HepG2 (cell line): ENCODE data around the gene SNHG17. TPM values are rescaled to one million over a fixed set of nuclear protein-coding genes. Genes with fewer than 3 reads are reported as not detected.

ENCODE experiments used
- CREM ChIP-seq, 2 experiments: sonication (generic) in 1 of 2; formaldehyde crosslinking in 1 of 2; IDR thresholded peaks; 2 replicates each; pipeline versions ENCODE4 v1.4.0 to v1.6.1; 2016 to 2020; ENCODE audit warnings: antibody characterized with exemption in 1 of 2, mild to moderate bottlenecking in 1 of 2, missing genetic modification reagents in 1 of 2
- MBNL3 ChIP-seq: fragments of 250-450 bp; sonication (Bioruptor Pico); conservative IDR thresholded peaks from 2 replicates; pipeline ENCODE4 v1.8.0; 2022; ENCODE audit warnings: mild to moderate bottlenecking, inconsistent platforms
- NCOA2 ChIP-seq: sonication (generic); formaldehyde crosslinking; IDR thresholded peaks from 2 replicates; pipeline ENCODE4 v1.8.0; 2022; ENCODE audit warnings: inconsistent platforms
- NFKBIZ ChIP-seq: IDR thresholded peaks from 2 replicates; pipeline ENCODE4 v1.6.1; 2018; ENCODE audit warnings: missing genetic modification reagents, missing compliant biosample characterization
- NKX3-1 ChIP-seq: sonication (generic); formaldehyde crosslinking; IDR thresholded peaks from 2 replicates; pipeline ENCODE4 v1.5.0; 2020; ENCODE audit warnings: missing genetic modification reagents
- NR2F1 ChIP-seq, 2 experiments: fragments of 450-650 bp in 1 of 2; formaldehyde crosslinking in 1 of 2; IDR thresholded peaks; 2 replicates each; pipeline versions ENCODE4 v1.5.0 to v1.6.1; 2016 to 2020; ENCODE audit warnings: mild to moderate bottlenecking in 1 of 2, missing compliant biosample characterization in 1 of 2, missing genetic modification reagents in 1 of 2, moderate library complexity in 1 of 2
- RBM22 ChIP-seq: fragments of 200-400 bp; formaldehyde crosslinking; optimal IDR thresholded peaks from 2 replicates; pipeline ENCODE3; 2017; ENCODE audit warnings: mild to moderate bottlenecking, low read length, moderate library complexity
- ZNF530 ChIP-seq: sonication (generic); formaldehyde crosslinking; IDR thresholded peaks from 2 replicates; pipeline ENCODE4 v1.5.0; 2020; ENCODE audit warnings: low read depth, mild to moderate bottlenecking, missing genetic modification reagents
- polyA plus RNA-seq, 8 experiments: library from polyadenylated mRNA; depleted of rRNA in 3 of 8; stranded (reverse) in 7 of 8; unstranded in 1 of 8; fragments of >200 nt; fragmentation: Illumina TruSeq in 4 of 8; extraction: Trizol in 4 of 8; gene quantifications; 2 replicates each; pipeline versions ENCODE4 v1.2.1 to v1.2.3, GENCODE V29; 2011 to 2016; ENCODE audit warnings: low read depth in 4 of 8, missing spikeins in 1 of 8, mixed read lengths in 1 of 8; ENCODE audit not compliant: insufficient read depth in 1 of 8
- total RNA-seq, 5 experiments: library from RNA; depleted of rRNA; stranded (reverse); fragments of >200 nt; fragmentation: Illumina TruSeq; extraction: Trizol; gene quantifications; 2 replicates each; pipeline ENCODE4 v1.2.3, GENCODE V29; 2016; ENCODE audit warnings: low read depth in 1 of 5
- TF ChIP-seq, protein P1 (sequence below): sonication (generic); formaldehyde crosslinking; conservative IDR thresholded peaks from 2 replicates; pipeline ENCODE4 v1.4.0; 2020; ENCODE audit warnings: missing genetic modification reagents
- TF ChIP-seq, protein P2 (sequence below): sonication (generic); formaldehyde crosslinking; IDR thresholded peaks from 2 replicates; pipeline ENCODE4 v1.5.0; 2020; ENCODE audit warnings: mild to moderate bottlenecking, missing genetic modification reagents
- TF ChIP-seq, protein P3 (sequence below): sonication (generic); formaldehyde crosslinking; conservative IDR thresholded peaks from 2 replicates; pipeline ENCODE4 v1.4.0; 2020; ENCODE audit warnings: mild to moderate bottlenecking, missing genetic modification reagents, moderate library complexity
- TF ChIP-seq, protein P4 (sequence below): sonication (generic); formaldehyde crosslinking; IDR thresholded peaks from 2 replicates; pipeline ENCODE4 v1.4.0; 2020; ENCODE audit warnings: missing genetic modification reagents, borderline replicate concordance
- TF ChIP-seq, protein P5 (sequence below): sonication (generic); formaldehyde crosslinking; IDR thresholded peaks from 2 replicates; pipeline ENCODE4 v1.5.1; 2020; ENCODE audit warnings: missing genetic modification reagents, mild to moderate bottlenecking, borderline replicate concordance

SNHG17 gene
- total and polyA plus RNA-seq, 2 of the 13 experiments (the other 11 are each of a cell fraction or from before 2014, with no cell fraction given): 26.2 to 41.2 TPM

DNA sequence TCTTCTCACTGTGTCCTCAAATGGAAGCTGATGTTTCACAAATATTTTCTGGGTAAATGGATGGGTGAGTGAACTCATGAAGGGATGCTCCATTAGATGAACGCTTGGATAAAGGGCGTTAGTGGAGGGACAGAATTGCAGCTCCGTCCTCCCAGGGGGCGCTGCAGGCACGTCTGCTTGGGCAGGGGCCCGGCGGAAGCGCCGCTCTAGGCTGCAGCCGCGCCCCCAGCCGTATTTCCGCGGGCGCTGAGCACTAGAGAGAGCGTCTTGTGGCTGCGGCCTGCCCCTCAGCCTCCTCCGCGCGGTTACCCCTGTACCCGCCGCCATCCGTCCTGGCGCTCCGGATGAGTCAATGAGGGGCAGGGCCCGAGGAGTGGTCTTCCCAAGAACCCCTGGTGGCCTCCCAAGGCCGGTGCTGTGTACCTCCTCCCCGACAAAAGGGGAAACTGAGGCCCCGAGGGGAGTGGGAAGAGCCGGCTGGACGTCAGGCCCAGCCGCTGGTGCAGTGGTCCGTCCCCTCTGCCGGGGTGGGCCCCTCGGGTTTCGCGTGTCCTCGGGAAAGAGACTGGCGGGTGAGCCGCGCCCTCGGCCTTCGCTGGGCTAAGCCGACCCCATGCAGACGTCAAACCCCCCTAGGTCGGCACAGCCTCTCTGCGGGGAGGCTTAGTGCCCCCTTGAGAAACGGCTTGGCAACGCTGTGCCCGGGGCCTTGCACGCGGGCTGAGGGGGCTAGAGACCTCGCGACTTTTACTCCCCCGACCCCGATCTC is 11.5 kb upstream of the SNHG17 start (continued):
- TF ChIP-seq NR2F1 (CRISPR knock-in tag; IDR thresholded peaks at IDR 0.05) (peak; percentile 8 to 45; a peak in 2 of 4 replicates), ZNF530 (CRISPR knock-in tag) (0 out of 2 replicates have a peak, but pooled peaks have one; percentile 61), NKX3-1 (peak; percentile 97), NFKBIZ (CRISPR knock-in tag) (peak; percentile 96), MBNL3 (CRISPR knock-in tag) (no peak), RBM22 (no peak), NCOA2 (CRISPR knock-in tag) (peak; percentile 89), CREM (IDR thresholded peaks at IDR 0.05) (peak; percentile 62; the same call in 1 of the 2 replicates), CREM (CRISPR knock-in tag; IDR thresholded peaks at IDR 0.05) (no peak)
- TF ChIP-seq, protein P1, sequence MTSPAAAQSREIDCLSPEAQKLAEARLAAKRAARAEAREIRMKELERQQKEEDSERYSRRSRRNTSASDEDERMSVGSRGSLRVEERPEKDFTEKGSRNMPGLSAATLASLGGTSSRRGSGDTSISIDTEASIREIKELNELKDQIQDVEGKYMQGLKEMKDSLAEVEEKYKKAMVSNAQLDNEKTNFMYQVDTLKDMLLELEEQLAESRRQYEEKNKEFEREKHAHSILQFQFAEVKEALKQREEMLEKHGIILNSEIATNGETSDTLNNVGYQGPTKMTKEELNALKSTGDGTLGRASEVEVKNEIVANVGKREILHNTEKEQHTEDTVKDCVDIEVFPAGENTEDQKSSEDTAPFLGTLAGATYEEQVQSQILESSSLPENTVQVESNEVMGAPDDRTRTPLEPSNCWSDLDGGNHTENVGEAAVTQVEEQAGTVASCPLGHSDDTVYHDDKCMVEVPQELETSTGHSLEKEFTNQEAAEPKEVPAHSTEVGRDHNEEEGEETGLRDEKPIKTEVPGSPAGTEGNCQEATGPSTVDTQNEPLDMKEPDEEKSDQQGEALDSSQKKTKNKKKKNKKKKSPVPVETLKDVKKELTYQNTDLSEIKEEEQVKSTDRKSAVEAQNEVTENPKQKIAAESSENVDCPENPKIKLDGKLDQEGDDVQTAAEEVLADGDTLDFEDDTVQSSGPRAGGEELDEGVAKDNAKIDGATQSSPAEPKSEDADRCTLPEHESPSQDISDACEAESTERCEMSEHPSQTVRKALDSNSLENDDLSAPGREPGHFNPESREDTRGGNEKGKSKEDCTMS (CRISPR knock-in tag): peak; percentile 57
- TF ChIP-seq, protein P2, sequence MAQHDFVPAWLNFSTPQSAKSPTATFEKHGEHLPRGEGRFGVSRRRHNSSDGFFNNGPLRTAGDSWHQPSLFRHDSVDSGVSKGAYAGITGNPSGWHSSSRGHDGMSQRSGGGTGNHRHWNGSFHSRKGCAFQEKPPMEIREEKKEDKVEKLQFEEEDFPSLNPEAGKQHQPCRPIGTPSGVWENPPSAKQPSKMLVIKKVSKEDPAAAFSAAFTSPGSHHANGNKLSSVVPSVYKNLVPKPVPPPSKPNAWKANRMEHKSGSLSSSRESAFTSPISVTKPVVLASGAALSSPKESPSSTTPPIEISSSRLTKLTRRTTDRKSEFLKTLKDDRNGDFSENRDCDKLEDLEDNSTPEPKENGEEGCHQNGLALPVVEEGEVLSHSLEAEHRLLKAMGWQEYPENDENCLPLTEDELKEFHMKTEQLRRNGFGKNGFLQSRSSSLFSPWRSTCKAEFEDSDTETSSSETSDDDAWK (CRISPR knock-in tag): no peak
- TF ChIP-seq, protein P3, sequence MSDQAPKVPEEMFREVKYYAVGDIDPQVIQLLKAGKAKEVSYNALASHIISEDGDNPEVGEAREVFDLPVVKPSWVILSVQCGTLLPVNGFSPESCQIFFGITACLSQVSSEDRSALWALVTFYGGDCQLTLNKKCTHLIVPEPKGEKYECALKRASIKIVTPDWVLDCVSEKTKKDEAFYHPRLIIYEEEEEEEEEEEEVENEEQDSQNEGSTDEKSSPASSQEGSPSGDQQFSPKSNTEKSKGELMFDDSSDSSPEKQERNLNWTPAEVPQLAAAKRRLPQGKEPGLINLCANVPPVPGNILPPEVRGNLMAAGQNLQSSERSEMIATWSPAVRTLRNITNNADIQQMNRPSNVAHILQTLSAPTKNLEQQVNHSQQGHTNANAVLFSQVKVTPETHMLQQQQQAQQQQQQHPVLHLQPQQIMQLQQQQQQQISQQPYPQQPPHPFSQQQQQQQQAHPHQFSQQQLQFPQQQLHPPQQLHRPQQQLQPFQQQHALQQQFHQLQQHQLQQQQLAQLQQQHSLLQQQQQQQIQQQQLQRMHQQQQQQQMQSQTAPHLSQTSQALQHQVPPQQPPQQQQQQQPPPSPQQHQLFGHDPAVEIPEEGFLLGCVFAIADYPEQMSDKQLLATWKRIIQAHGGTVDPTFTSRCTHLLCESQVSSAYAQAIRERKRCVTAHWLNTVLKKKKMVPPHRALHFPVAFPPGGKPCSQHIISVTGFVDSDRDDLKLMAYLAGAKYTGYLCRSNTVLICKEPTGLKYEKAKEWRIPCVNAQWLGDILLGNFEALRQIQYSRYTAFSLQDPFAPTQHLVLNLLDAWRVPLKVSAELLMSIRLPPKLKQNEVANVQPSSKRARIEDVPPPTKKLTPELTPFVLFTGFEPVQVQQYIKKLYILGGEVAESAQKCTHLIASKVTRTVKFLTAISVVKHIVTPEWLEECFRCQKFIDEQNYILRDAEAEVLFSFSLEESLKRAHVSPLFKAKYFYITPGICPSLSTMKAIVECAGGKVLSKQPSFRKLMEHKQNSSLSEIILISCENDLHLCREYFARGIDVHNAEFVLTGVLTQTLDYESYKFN (CRISPR knock-in tag): peak; percentile 72
- TF ChIP-seq, protein P4, sequence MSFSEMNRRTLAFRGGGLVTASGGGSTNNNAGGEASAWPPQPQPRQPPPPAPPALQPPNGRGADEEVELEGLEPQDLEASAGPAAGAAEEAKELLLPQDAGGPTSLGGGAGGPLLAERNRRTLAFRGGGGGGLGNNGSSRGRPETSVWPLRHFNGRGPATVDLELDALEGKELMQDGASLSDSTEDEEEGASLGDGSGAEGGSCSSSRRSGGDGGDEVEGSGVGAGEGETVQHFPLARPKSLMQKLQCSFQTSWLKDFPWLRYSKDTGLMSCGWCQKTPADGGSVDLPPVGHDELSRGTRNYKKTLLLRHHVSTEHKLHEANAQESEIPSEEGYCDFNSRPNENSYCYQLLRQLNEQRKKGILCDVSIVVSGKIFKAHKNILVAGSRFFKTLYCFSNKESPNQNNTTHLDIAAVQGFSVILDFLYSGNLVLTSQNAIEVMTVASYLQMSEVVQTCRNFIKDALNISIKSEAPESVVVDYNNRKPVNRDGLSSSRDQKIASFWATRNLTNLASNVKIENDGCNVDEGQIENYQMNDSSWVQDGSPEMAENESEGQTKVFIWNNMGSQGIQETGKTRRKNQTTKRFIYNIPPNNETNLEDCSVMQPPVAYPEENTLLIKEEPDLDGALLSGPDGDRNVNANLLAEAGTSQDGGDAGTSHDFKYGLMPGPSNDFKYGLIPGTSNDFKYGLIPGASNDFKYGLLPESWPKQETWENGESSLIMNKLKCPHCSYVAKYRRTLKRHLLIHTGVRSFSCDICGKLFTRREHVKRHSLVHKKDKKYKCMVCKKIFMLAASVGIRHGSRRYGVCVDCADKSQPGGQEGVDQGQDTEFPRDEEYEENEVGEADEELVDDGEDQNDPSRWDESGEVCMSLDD (CRISPR knock-in tag): peak; percentile 93; the same call in 1 of the 2 replicates
- TF ChIP-seq, protein P5, sequence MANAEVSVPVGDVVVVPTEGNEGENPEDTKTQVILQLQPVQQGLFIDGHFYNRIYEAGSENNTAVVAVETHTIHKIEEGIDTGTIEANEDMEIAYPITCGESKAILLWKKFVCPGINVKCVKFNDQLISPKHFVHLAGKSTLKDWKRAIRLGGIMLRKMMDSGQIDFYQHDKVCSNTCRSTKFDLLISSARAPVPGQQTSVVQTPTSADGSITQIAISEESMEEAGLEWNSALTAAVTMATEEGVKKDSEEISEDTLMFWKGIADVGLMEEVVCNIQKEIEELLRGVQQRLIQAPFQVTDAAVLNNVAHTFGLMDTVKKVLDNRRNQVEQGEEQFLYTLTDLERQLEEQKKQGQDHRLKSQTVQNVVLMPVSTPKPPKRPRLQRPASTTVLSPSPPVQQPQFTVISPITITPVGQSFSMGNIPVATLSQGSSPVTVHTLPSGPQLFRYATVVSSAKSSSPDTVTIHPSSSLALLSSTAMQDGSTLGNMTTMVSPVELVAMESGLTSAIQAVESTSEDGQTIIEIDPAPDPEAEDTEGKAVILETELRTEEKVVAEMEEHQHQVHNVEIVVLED: peak; percentile 95
